ENCODE measurements around the gene GRB14. TPM values are rescaled to one million over a fixed set of nuclear protein-coding genes. Genes with fewer than 3 reads are reported as not detected.
"Not testable (repeated sequence)": the region's sequence is repeated elsewhere in the genome, so short reads cannot be mapped to it uniquely, and the experiment has no call there.

The GRB14 gene
- total RNA-seq, 2 experiments from 2014 or later = not detected

DNA sequence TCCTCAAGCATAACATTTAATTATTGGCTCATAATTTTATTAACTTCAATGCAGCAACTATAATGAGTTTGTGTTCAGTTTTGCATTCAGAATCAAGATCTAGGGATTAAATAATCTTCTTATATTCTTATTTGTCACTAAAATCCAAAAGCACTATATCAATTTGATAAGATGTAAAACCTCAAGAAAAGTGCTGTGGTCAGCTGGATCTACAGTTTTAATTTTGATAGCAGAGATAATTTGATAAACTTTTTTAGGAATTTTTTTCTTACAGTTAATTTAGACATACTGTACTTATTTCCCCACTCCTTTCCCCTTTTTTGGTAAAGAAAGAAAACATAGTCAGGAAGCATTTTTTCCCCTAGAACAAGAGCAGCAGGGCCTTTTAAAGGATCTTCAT lies 146.4 kb downstream of the GRB14 start:
- POLR2A ChIA-PET = no interaction called here
- no peak overlapping the region for H3K4me3 ChIP-seq (ENCODE audit: low read depth, low read length, poor library complexity, severe bottlenecking)
- TF ChIP-seq EZH2phosphoT487 (IDR thresholded peaks at IDR 0.05; ENCODE audit: borderline replicate concordance, low read depth, low read length) (no peak), CTCF (conservative IDR thresholded peaks at IDR 0.05; ENCODE audit: low read length) (no peak)
- H3K27ac ChIP-seq (ENCODE audit: low read depth, low read length, poor library complexity, severe bottlenecking) = no peak overlapping the region
- no peaks in the 10 kb centered on the region for H3K9me3 ChIP-seq (ENCODE audit: low read length)
- H3K4me2 ChIP-seq (ENCODE audit: low read length) = no peak overlapping the region
- no peak for DNase-seq (ENCODE audit: low spot score)
- H3K36me3 ChIP-seq (ENCODE audit: insufficient read depth, low read length) = no peaks in the 10 kb centered on the region
- H2AFZ ChIP-seq (ENCODE audit: low read length) = no peak overlapping the region
- CTCF ChIA-PET (ENCODE audit: unreplicated experiment) = no interaction called here
- H3K4me1 ChIP-seq (ENCODE audit: insufficient read depth, low read length, poor library complexity, severe bottlenecking) = no peaks in the 10 kb centered on the region
- BruUV-seq (replicated peaks) = no TSS peak
- no peaks in the 10 kb centered on the region for H3K9me2 ChIP-seq (ENCODE audit: insufficient read depth, low read length)
- intact Hi-C loops (cut with micrococcal nuclease; ENCODE audit: unreplicated experiment) = no loop called here
- no peaks in the 10 kb centered on the region for H4K20me1 ChIP-seq (ENCODE audit: insufficient read depth, low read length)
- H3K79me2 ChIP-seq (ENCODE audit: insufficient read depth, low read depth, low read length) = no peaks in the 10 kb centered on the region

DNA sequence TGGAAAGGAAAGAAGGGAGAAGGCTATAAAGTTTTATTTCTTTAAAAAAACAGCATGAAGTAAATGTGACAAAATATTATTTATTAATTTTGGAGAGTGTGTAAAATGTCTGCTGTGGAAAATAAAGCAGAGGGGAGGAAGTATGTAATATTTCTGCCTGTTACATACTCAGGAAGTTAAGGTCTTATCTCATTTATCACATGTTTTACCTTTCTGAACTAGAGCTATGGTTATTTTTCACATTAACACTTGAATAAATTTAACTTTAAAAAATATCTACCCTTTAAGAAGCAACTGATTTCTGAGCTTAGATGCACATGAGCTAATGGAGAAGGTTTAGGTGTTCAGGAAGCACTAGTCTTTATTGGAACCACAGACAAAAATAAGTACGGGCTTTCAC lies 148.3 kb downstream of the GRB14 start:
- intact Hi-C loops (cut with micrococcal nuclease; ENCODE audit: unreplicated experiment) = no loop called here
- no TSS peak for BruUV-seq (replicated peaks)
- TF ChIP-seq CTCF (conservative IDR thresholded peaks at IDR 0.05; ENCODE audit: low read length) (no peak), EZH2phosphoT487 (IDR thresholded peaks at IDR 0.05; ENCODE audit: borderline replicate concordance, low read depth, low read length) (no peak)
- Histone ChIP-seq H3K4me2 (ENCODE audit: low read length) (no peak overlapping the region), H2AFZ (ENCODE audit: low read length) (no peak overlapping the region), H3K9me2 (ENCODE audit: insufficient read depth, low read length) (no peaks in the 10 kb centered on the region), H3K9me3 (ENCODE audit: low read length) (no peaks in the 10 kb centered on the region), H3K36me3 (ENCODE audit: insufficient read depth, low read length) (no peaks in the 10 kb centered on the region), H3K4me3 (ENCODE audit: low read depth, low read length, poor library complexity, severe bottlenecking) (no peak overlapping the region), H3K4me1 (ENCODE audit: insufficient read depth, low read length, poor library complexity, severe bottlenecking) (no peaks in the 10 kb centered on the region), H3K79me2 (ENCODE audit: insufficient read depth, low read depth, low read length) (no peaks in the 10 kb centered on the region), H4K20me1 (ENCODE audit: insufficient read depth, low read length) (no peaks in the 10 kb centered on the region), H3K27ac (ENCODE audit: low read depth, low read length, poor library complexity, severe bottlenecking) (no peak overlapping the region)
- ChIA-PET CTCF (ENCODE audit: unreplicated experiment) (no interaction called here), POLR2A (interaction anchor here (1.0 kb wide), 1 partner anchor 36 kb away, joined by 4 read pairs; no protein-coding TSS in a partner anchor)
- DNase-seq (ENCODE audit: low spot score) = no peak

- CTCF ChIA-PET (ENCODE audit: unreplicated experiment); H4K20me1 ChIP-seq (ENCODE audit: insufficient read depth, low read length); H2AFZ ChIP-seq (ENCODE audit: low read length); H3K4me1 ChIP-seq (ENCODE audit: insufficient read depth, low read length, poor library complexity, severe bottlenecking); intact Hi-C loops (cut with micrococcal nuclease; ENCODE audit: unreplicated experiment); DNase-seq (ENCODE audit: low spot score); H3K4me2 ChIP-seq (ENCODE audit: low read length); H3K9me2 ChIP-seq (ENCODE audit: insufficient read depth, low read length); H3K79me2 ChIP-seq (ENCODE audit: insufficient read depth, low read depth, low read length); BruUV-seq (replicated peaks); H3K4me3 ChIP-seq (ENCODE audit: low read depth, low read length, poor library complexity, severe bottlenecking); H3K9me3 ChIP-seq (ENCODE audit: low read length); H3K36me3 ChIP-seq (ENCODE audit: insufficient read depth, low read length); POLR2A ChIA-PET; H3K27ac ChIP-seq (ENCODE audit: low read depth, low read length, poor library complexity, severe bottlenecking): not testable (repeated sequence)
Measured at GRCh38 chr2:164465047-164465446, 156.2 kb downstream of the GRB14 start.
